Measurements from ENCODE around the gene CLN5. TPM values are rescaled to one million over a fixed set of nuclear protein-coding genes. Genes with fewer than 3 reads are reported as not detected.
"Not testable (repeated sequence)": the region's sequence is repeated elsewhere in the genome, so short reads cannot be mapped to it uniquely, and the experiment has no call there.

Gene CLN5
- total RNA-seq, 4 donors from 2014 or later, result 4.5 to 10.1 (median 7.1) TPM

- H3K4me3 ChIP-seq, result no peak overlapping the region
- ATAC-seq (peak in 1 of 2 donors; percentile 52), DNase-seq (no peak)
- H3K27me3 ChIP-seq, result no peaks in the 10 kb centered on the region
- peaks cover 0 to 26% of the 10 kb centered on the region in 2 donors for H3K36me3 ChIP-seq
- H3K27ac ChIP-seq, result peak overlapping the region in 3 of 4 donors; percentile 21 to 56 (median 27)
- TF ChIP-seq POLR2A (IDR thresholded peaks at IDR 0.05) (no peak), CTCF (IDR thresholded peaks at IDR 0.05 in 4 of 5, conservative IDR thresholded peaks at IDR 0.05 in 1 of 5) (peak in 3 of 5 experiments; percentile 9 to 58 (median 51))
- peaks cover 13 to 21% of the 10 kb centered on the region in 2 donors for H3K4me1 ChIP-seq
- H3K9me3 ChIP-seq, result no peaks in the 10 kb centered on the region
- intact Hi-C loops (cut with DNase I; ENCODE audit: low total_unique reads), result no loop called here
- in situ Hi-C loops (cut with MboI; ENCODE audit: low sequenced_read_pairs in 4 of 4), result no loop called here
These were observed 10.8 kb downstream of the CLN5 start for GRCh38 chr13:77002590-77003190.

GRCh38 chr13:77008337-77008736 is 16.5 kb downstream of the CLN5 start:
- H3K9me3 ChIP-seq; ATAC-seq; DNase-seq; intact Hi-C loops (cut with DNase I; ENCODE audit: low total_unique reads); H3K27me3 ChIP-seq; H3K4me3 ChIP-seq; in situ Hi-C loops (cut with MboI; ENCODE audit: low sequenced_read_pairs in 4 of 4): not testable (repeated sequence)
- peaks cover 3 to 50% of the 10 kb centered on the region in 2 donors for H3K36me3 ChIP-seq
- peak overlapping the region in 2 of 4 donors; percentile 35 to 45 for H3K27ac ChIP-seq
- H3K4me1 ChIP-seq, result peaks cover 9 to 26% of the 10 kb centered on the region in 2 donors

GRCh38 chr13:77009011-77009410 is 17.1 kb downstream of the CLN5 start:
- no peak for TF ChIP-seq POLR2A (IDR thresholded peaks at IDR 0.05)
- Histone ChIP-seq H3K27me3 (no peaks in the 10 kb centered on the region), H3K27ac (peak overlapping the region in 2 of 4 donors; percentile 7 to 35), H3K9me3 (no peaks in the 10 kb centered on the region), H3K36me3 (peaks cover 5 to 56% of the 10 kb centered on the region in 2 donors), H3K4me3 (no peak overlapping the region), H3K4me1 (peaks cover 9 to 27% of the 10 kb centered on the region in 2 donors)
- intact Hi-C loops (cut with DNase I; ENCODE audit: low total_unique reads) (no loop called here), in situ Hi-C loops (cut with MboI; ENCODE audit: low sequenced_read_pairs in 4 of 4) (no loop called here)
- DNase-seq, result no peak
- no peak for ATAC-seq

- DNase-seq; in situ Hi-C loops (cut with MboI; ENCODE audit: low sequenced_read_pairs in 4 of 4); H3K4me3 ChIP-seq; H3K27me3 ChIP-seq; intact Hi-C loops (cut with DNase I; ENCODE audit: low total_unique reads); ATAC-seq; H3K9me3 ChIP-seq; H3K27ac ChIP-seq: not testable (repeated sequence)
- peaks cover 8 to 64% of the 10 kb centered on the region in 2 donors for H3K36me3 ChIP-seq
- peaks cover 13 to 28% of the 10 kb centered on the region in 2 donors for H3K4me1 ChIP-seq
These were observed 17.8 kb downstream of the CLN5 start for GRCh38 chr13:77009719-77010118.

GRCh38 chr13:77013853-77014542 is 22.1 kb downstream of the CLN5 start:
- in situ Hi-C loops (cut with MboI; ENCODE audit: low sequenced_read_pairs in 4 of 4), result no loop called here
- ATAC-seq, result no peak
- H3K4me1 ChIP-seq, result peaks cover 33 to 42% of the 10 kb centered on the region in 2 donors

More at GRCh38 chr13:77013853-77014542, 22.1 kb downstream of the CLN5 start:
- intact Hi-C loops (cut with DNase I; ENCODE audit: low total_unique reads), result no loop called here
- TF ChIP-seq POLR2A (IDR thresholded peaks at IDR 0.05) (no peak), CTCF (IDR thresholded peaks at IDR 0.05 in 4 of 5, conservative IDR thresholded peaks at IDR 0.05 in 1 of 5) (no peak)
- no peak for DNase-seq
- Histone ChIP-seq H3K9me3 (no peaks in the 10 kb centered on the region), H3K36me3 (peaks cover 10 to 82% of the 10 kb centered on the region in 2 donors), H3K4me3 (no peak overlapping the region), H3K27ac (peak overlapping the region; percentile 15 to 75 (median 64)), H3K27me3 (no peaks in the 10 kb centered on the region)
